ENCODE data around the gene INSL3. TPM values are rescaled to one million over a fixed set of nuclear protein-coding genes. Genes with fewer than 3 reads are reported as not detected.

Gene INSL3
- total RNA-seq, 2 donors from 2014 or later = 6.3 to 10.5 TPM

DNA sequence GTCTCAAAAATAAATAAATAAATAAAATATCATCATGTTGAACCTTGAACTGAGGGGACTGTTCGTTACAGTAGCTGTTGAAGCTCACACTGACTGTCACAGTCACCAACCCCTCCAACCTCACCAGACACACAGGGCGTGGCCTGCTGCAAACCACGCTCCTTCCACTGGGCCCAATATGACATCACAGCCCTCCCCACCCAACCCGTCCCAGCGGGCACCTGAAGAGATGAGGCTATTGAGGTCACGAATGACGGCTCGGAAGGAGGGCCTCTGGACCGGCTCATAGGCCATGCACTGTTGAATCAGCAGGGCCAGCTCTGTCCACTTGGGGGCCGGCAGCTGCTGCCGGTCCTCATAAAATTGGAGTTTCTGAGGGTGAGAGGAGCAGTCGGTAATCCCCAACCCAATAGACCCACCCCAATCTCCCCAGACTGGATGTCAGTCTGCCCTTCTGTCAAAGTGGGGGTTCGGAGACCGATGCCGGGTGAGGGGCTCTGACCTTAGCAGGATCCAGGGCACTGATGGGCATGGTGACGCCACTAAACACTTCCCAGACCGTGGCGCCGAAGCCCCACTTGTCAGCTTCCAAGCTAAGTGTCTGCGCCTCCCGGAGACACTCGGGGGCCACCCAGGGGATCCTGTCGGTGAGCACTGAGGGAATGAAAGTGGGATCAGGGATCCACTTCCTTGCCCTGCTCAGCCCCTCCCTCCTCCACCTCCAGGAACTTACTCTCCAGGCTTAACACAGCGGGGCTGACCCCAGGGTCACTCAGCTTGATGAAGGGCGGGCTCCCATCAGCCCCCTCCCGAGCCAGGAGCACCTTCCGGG is 13.2 kb upstream of the INSL3 start:
- no peak for DNase-seq (ENCODE audit: low spot score in 2 of 2)
- H3K36me3 Mint-ChIP-seq = peaks cover 34 to 76% of the 10 kb centered on the region in 2 donors
- peak in 1 of 2 donors; percentile 21 for ATAC-seq
- H3K27ac Mint-ChIP-seq = peak overlapping the region; percentile 20 to 81
- peaks cover 0 to 4% of the 10 kb centered on the region in 2 donors for H3K9me3 Mint-ChIP-seq

DNA sequence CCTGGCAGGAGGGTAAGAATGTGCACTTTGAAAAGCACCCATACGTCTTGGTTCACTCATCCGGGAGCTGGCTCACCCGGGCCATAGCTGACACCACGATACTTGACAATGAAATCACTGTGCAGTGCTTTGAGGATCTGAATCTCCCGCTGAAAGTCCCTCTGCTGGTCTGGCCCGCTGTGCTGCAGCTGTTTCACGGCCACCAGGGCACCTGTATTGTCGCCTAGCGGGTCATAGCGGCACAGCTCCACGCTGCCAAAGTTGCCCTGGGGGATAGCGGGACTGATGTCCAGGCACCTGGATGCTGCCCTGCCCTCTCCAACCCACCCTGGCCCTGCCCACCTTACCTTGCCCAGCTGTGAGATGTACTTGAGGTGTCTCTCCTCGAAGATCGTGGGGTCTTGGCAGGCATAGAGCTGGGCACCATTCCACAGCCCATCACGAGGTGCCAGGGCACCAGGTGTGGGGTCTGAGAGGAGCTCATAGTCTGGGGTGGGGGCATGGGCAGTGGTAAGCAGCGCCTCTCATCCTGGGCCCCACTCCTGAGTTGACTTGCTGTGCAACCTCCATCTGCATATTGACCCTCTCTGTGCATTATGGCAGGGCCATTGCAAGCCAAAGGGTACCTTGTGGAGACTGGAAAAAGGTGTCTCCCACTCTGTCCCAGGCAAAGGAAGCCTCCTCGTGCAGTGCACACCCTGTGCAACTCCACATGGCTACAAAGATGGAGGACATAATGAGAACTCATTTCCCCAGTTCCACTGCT is 11.3 kb upstream of the INSL3 start:
- peaks cover 0 to 4% of the 10 kb centered on the region in 2 donors for H3K9me3 Mint-ChIP-seq
- DNase-seq (ENCODE audit: low spot score in 2 of 2) (no peak), ATAC-seq (no peak)
- H3K36me3 Mint-ChIP-seq = peaks cover 28 to 73% of the 10 kb centered on the region in 2 donors
- no peak overlapping the region for H3K27ac Mint-ChIP-seq

DNA sequence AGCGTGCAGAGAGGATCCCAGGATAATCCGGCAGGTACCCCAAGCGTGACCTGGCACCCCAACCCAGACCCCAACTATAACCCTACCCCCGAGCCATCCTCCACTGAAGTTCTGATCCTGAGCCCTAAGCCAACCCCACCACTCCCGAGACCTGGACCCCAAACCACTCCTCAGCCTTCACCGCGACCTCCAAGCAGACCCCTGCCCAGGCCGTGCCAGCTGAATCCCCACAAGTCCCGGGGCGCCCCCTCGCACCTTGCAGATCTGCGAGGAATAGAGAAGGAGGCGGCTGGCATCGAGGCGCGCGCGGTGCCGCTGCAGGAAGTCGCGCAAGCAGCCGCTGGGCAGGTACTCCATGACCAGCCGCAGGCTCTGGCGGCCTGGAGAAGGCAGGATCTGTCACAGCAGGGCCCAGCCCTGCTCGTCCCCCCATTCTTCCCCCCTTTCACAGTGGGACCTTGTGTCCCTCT is 10.1 kb upstream of the INSL3 start:
- DNase-seq (ENCODE audit: low spot score in 2 of 2) (no peak), ATAC-seq (no peak)
- H3K27ac Mint-ChIP-seq = peak overlapping the region in 1 of 2 donors; percentile 81
- peaks cover 24 to 67% of the 10 kb centered on the region in 2 donors for H3K36me3 Mint-ChIP-seq
- H3K9me3 Mint-ChIP-seq = peaks cover 0 to 4% of the 10 kb centered on the region in 2 donors

DNA sequence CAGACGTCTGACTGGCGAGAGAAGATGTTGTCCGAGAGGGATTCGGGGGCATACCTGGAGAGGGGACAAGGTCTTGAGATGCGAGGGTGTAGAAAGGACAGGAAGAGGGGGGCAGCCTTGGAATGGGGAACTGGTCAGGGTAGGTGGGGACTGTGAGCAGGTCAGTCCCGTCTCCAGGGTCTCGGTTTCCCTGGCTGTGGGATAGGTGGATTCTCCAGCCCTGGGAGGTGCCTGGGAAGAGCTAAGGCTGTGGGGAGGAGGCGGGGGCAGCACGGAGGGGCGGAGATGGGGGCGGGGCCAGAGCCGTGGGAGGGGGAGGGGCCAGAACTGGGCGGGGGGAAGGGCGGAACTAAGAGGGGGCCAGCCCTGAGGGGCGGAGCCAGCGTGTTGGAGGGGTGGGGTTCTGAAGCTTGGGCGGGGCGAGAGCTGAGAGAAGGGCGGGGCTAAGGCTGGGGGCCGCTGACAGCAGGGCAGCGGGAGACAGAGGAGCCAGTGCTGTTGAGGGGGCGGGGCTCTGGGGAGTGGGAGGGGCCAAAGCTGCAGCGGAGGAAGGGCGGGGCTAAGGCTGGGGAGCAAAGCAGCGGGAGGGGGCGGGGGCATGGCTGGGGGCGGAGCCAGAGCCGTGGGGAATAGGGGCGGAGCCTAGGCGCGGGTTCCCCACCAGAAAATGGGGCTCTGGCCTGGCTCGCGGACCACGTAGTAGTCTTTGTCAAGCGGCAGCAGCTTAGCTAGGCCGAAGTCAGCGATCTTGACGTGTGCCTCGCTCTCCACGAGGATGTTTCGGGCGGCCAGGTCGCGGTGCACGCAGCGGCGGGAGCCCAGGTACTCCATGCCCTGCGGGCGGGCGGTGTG is 9.5 kb upstream of the INSL3 start:
- ATAC-seq (peak; percentile 23 to 85), DNase-seq (ENCODE audit: low spot score in 2 of 2) (peak in 1 of 2 donors; percentile 64)
- Mint-ChIP-seq H3K9me3 (peaks cover 0 to 4% of the 10 kb centered on the region in 2 donors), H3K27ac (no peak overlapping the region), H3K36me3 (peaks cover 20 to 61% of the 10 kb centered on the region in 2 donors)

DNA sequence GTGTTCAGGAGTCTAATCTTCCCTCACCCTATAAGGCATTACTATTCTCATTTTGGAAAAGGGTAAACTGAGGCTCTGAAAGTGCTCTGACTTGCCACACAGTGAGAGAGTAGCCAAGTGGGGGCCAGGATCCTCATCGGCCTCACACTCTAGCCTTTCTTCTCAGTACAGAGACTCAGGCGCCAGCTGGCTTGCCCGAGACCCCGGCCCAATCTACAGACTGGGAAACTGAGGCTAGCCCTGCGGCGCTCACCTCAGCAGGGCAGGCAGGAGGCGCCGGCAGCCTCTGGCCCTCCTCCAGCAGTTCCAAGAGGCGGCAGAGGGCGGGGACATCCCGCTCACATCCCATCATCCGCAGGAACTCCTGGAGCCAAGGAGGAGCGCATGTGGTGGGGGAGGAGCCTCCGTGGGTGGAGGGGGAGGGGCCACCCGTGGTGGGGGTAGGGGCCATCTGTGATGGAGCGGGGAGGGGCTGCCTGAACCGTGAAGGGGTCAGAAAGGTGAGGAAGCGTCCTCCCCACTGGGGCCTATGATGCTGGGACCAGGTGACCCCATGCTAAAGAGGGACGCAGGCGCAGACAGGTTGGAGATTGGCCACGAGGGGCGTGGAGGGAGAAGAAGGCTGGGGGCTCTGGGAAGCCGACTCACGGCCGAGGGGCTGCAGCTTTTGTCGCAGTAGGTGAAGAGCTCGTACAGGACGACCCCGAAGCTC is 8.7 kb upstream of the INSL3 start:
- H3K36me3 Mint-ChIP-seq = peaks cover 16 to 53% of the 10 kb centered on the region in 2 donors
- DNase-seq (ENCODE audit: low spot score in 2 of 2) = no peak
- H3K9me3 Mint-ChIP-seq = peaks cover 0 to 4% of the 10 kb centered on the region in 2 donors
- no peak overlapping the region for H3K27ac Mint-ChIP-seq
- ATAC-seq = peak in 1 of 2 donors; percentile 8

DNA sequence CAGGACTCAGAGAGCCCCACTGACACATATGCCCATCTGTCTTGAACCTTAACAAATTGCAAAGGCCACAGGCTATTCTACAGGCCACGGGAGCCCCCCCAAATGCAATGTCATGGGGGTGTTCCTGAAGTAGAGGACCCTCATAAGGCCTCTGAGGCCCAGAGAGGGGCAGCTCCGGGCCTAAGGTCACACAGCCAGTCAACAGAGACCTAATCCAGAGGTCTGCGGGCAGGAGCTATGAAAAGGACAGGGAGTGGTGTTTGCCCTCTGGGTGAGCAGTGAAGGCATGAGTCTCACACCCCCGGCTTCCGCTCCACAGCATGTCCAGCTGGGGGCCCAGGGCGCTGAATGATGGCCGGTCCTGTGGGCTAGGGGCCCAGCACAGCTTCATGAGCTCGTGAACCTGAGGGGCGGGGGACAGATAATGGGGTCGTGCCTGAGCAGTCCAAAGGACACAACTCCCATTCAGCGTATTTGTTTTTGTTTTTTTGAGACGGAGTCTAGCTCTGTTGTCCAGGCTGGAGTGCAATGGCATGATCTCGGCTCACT is 5.3 kb upstream of the INSL3 start:
- H3K27ac Mint-ChIP-seq = no peak overlapping the region
- peaks cover 6 to 27% of the 10 kb centered on the region in 2 donors for H3K36me3 Mint-ChIP-seq

DNA sequence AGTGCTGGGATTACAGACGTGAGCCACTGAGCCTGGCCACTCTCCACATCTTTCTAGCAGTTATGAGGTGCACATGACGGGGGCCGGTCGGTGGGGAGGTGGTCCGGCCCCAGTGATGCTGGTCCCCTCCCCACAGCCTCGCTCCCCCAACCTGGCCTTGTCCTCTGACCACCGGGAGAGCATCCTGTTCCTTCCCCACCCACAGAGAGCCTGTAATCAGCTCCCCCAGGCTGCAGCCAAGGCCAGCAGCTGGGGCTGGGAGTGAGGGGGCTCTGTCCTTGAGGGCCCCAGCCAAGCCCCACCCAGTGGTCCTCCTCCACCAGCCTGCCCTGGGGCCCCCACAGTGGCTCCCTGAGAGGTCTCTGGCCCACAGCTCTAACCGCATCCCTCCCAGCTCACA is 3.0 kb upstream of the INSL3 start:
- no peaks in the 10 kb centered on the region for H3K9me3 Mint-ChIP-seq
- peak overlapping the region; percentile 45 to 55 for H3K27ac Mint-ChIP-seq
- ATAC-seq (peak; percentile 5 to 27), DNase-seq (ENCODE audit: low spot score in 2 of 2) (no peak)
- peaks cover 0 to 9% of the 10 kb centered on the region in 2 donors for H3K36me3 Mint-ChIP-seq

More for the DNA sequence above, 5.3 kb upstream of the INSL3 start:
- ATAC-seq (no peak), DNase-seq (ENCODE audit: low spot score in 2 of 2) (no peak)
- H3K9me3 Mint-ChIP-seq = peaks cover 0 to under 1% of the 10 kb centered on the region in 2 donors

DNA sequence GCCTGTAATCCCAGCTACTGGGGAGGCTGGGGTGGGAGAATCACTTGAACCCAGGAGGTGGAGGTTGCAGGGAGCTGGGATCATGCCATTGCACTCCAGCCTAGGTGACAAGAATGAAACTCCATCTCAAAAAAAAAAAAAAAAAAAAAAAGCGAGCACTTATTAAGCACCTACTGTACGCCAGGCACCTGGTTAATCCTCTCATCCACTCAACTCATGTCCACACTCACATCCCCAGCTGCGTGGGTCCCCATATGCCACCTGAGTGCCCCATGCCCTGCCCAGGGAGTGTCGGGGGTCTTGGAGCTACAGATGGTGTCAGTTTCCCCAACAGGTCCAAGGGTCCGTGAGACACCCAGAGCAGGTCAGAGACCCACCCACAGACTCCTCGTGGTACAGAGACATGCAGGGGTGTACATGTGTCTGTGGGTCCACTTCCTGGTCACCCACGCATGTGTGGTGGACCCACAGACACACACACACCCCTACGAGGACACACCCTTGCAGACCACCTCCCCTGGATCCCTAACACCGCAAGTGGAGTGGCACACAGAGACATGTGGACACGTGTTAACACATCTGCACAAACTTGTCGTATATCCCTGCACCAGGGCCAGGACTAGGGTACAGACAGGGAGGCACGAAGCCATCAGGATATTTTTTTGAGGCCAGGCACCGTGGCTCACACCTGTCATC is 3.5 kb downstream of the INSL3 start:
- Mint-ChIP-seq H3K9me3 (no peaks in the 10 kb centered on the region), H3K27ac (peak overlapping the region in 1 of 2 donors; percentile 44), H3K36me3 (no peaks in the 10 kb centered on the region)
- DNase-seq (ENCODE audit: low spot score in 2 of 2) = no peak
- peak in 1 of 2 donors; percentile 17 for ATAC-seq

DNA sequence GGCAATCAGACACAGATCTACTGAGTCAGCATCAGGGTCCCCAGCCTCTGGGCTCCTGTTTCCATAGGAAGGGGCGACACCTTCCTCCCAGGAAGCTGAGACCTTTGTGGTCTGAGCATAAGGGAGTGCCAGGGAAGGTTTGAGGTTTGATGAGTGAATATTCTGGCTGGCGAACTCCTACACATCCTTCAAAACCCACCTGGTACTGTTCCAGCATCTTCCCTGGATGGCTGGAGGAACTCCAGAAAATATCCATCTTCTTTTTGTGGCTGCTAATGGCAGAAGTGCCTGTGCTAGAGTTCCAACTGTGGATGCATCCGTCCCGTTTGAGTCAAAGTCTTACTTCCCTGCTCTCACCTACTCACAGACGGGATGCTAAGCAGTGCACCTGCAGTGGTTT is 9.2 kb downstream of the INSL3 start:
- Mint-ChIP-seq H3K9me3 (no peaks in the 10 kb centered on the region), H3K27ac (peak overlapping the region in 1 of 2 donors; percentile 19), H3K36me3 (no peaks in the 10 kb centered on the region)
- no peak for DNase-seq (ENCODE audit: low spot score in 2 of 2)
- ATAC-seq = no peak

DNA sequence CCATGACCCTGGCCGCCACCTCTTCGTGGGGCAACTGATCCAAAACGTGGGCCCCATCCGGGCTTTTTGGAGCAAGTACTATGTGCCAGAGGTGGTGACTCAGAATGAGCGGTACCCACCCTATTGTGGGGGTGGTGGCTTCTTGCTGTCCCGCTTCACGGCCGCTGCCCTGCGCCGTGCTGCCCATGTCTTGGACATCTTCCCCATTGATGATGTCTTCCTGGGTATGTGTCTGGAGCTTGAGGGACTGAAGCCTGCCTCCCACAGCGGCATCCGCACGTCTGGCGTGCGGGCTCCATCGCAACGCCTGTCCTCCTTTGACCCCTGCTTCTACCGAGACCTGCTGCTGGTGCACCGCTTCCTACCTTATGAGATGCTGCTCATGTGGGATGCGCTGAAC is 9.6 kb downstream of the INSL3 start:
- no peaks in the 10 kb centered on the region for H3K9me3 Mint-ChIP-seq
- DNase-seq (ENCODE audit: low spot score in 2 of 2) = no peak
- H3K27ac Mint-ChIP-seq = no peak overlapping the region
- H3K36me3 Mint-ChIP-seq = no peaks in the 10 kb centered on the region
- ATAC-seq = no peak

DNA sequence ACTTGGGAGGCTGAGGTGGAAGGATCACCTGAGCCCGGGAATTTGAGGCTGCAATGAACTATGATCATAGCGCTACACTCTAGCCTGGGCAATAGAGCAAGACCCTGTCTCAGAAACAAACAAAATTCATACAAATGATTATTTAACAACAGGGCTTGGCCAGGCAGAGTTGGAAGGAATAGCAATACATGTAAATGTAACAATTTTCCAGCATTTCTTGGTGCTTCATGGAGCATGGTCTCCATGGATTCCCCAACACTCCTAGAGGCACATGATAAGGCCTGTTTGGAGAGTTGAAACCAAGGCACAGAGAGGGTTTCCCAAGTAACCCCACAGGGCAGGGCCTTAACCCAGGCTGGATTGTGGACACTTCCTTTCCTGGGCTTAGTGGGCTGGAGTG is 10.2 kb downstream of the INSL3 start:
- ATAC-seq (no peak), DNase-seq (ENCODE audit: low spot score in 2 of 2) (no peak)
- no peaks in the 10 kb centered on the region for H3K9me3 Mint-ChIP-seq
- H3K36me3 Mint-ChIP-seq = no peaks in the 10 kb centered on the region
- H3K27ac Mint-ChIP-seq = no peak overlapping the region

DNA sequence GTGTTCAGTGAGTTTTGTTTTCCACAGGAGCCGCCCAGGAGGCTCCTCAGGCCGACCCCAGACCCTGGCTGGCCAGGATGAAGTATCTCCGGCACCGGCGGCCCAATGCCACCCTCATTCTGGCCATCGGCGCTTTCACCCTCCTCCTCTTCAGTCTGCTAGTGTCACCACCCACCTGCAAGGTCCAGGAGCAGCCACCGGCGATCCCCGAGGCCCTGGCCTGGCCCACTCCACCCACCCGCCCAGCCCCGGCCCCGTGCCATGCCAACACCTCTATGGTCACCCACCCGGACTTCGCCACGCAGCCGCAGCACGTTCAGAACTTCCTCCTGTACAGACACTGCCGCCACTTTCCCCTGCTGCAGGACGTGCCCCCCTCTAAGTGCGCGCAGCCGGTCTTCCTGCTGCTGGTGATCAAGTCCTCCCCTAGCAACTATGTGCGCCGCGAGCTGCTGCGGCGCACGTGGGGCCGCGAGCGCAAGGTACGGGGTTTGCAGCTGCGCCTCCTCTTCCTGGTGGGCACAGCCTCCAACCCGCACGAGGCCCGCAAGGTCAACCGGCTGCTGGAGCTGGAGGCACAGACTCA is 13.5 kb downstream of the INSL3 start:
- Mint-ChIP-seq H3K36me3 (no peaks in the 10 kb centered on the region), H3K9me3 (no peaks in the 10 kb centered on the region), H3K27ac (peak overlapping the region in 1 of 2 donors; percentile 77)
- ATAC-seq (peak in 1 of 2 donors; percentile 31), DNase-seq (ENCODE audit: low spot score in 2 of 2) (no peak)

DNA sequence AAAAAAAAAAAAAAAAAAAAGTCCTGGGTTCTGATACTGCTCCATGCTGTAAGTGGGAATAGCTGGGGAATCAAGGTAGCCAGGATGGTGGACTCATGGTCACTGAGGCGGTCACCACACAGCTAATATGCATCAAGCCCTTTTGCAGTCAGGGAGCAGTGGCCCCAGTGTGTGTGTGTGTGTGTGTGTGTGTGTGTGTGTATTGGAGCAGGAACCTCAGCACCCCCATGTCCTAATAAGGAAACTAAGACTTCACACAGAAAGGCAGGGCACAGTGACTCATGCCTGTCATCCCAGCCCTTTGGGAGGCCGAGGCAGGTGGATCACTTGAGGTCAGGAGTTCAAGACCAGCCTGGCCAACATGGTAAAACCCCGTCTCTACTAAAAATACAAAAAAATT is 14.4 kb downstream of the INSL3 start:
- peak in 1 of 2 donors; percentile 64 for ATAC-seq
- H3K9me3 Mint-ChIP-seq = no peaks in the 10 kb centered on the region
- H3K36me3 Mint-ChIP-seq = no peaks in the 10 kb centered on the region
- H3K27ac Mint-ChIP-seq = no peak overlapping the region
- DNase-seq (ENCODE audit: low spot score in 2 of 2) = no peak

DNA sequence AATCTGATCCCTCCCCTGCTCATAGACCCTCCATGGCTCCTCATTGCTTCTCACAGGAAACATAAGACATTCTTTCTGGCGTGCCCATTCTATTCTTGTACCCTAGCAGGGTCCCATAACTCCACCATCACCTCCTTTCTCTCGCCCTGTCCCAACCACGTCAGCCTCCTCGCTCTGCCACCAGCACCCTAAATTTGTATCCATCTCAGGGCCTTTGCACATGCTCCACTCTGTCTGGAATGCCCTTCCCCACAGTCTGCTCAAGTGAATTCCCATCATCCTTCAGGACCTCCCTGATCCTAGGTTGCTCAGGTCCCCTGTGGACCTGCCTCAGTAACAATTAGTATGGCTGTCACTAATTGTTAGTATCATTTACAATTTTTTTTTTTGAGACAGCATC is 15.9 kb downstream of the INSL3 start:
- DNase-seq (ENCODE audit: low spot score in 2 of 2) (no peak), ATAC-seq (no peak)
- Mint-ChIP-seq H3K36me3 (no peaks in the 10 kb centered on the region), H3K27ac (peak overlapping the region in 1 of 2 donors; percentile 9), H3K9me3 (no peaks in the 10 kb centered on the region)

All from activated naive CD4-positive, alpha-beta T cell treated with anti-CD3 and anti-CD28 coated beads, Interleukin-2, amount 50 U/mL, for 72 hours (primary cell).